Common myeloid progenitor, CD34-positive (primary cell): ENCODE results near the gene ACO2.
"Not testable (repeated sequence)": the region's sequence is repeated elsewhere in the genome, so short reads cannot be mapped to it uniquely, and the experiment has no call there.

Experiments used
- CTCF ChIA-PET: fragments of 350-600 bp; sonication (Branson Sonifier 250); formaldehyde crosslinking; loops from one replicate; lab custom pipeline; 2021; ENCODE audit warnings: antibody characterized with exemption; lab: Charles Lee
- POLR2A ChIA-PET: fragments of 350-600 bp; sonication (Branson Sonifier 250); formaldehyde crosslinking; loops from one replicate; lab custom pipeline; 2021; ENCODE audit warnings: antibody characterized with exemption; lab: Charles Lee
- DNase-seq, 3 donors: peaks; one replicate each; pipeline versions ENCODE4 v3.0.0 to v3.0.0-alpha.2; 2013
- H3K27ac ChIP-seq, 2 experiments: 1 replicate in 1 of 2; 2 replicates in 1 of 2; pipeline ENCODE4 v1.7.0; 2013; ENCODE audit warnings: inconsistent platforms in 2 of 2, low read length in 2 of 2, mild to moderate bottlenecking in 2 of 2, low read depth in 1 of 2, moderate library complexity in 1 of 2; ENCODE audit not compliant: severe bottlenecking in 2 of 2, insufficient read depth in 1 of 2, poor library complexity in 1 of 2
- H3K27me3 ChIP-seq, 5 experiments: replicated peaks in 2 of 5; 1 replicate in 3 of 5; 2 replicates in 2 of 5; pipeline versions ENCODE4 v1.6.1 to v1.7.0; 2013; ENCODE audit warnings: low read length in 4 of 5, mild to moderate bottlenecking in 2 of 5, moderate library complexity in 2 of 5, inconsistent platforms in 1 of 5; ENCODE audit not compliant: insufficient read depth in 5 of 5, control insufficient read depth in 4 of 5
- H3K36me3 ChIP-seq, 4 experiments: 1 replicate in 2 of 4; 2 replicates in 2 of 4; pipeline versions ENCODE4 v1.6.1 to v1.7.0; 2013; ENCODE audit warnings: low read length in 3 of 4, control low read depth in 1 of 4, mild to moderate bottlenecking in 1 of 4; ENCODE audit not compliant: control insufficient read depth in 4 of 4, insufficient read depth in 4 of 4
- H3K4me1 ChIP-seq, 4 experiments: 1 replicate in 3 of 4; 2 replicates in 1 of 4; pipeline versions ENCODE4 v1.6.1 to v1.7.1; 2013; ENCODE audit warnings: low read length in 3 of 4, mild to moderate bottlenecking in 3 of 4, control low read depth in 1 of 4, inconsistent platforms in 1 of 4, moderate library complexity in 1 of 4; ENCODE audit not compliant: control insufficient read depth in 4 of 4, insufficient read depth in 4 of 4; ENCODE audit errors: control extremely low read depth in 1 of 4
- H3K4me3 ChIP-seq, 7 experiments: 1 replicate in 4 of 7; 2 replicates in 3 of 7; pipeline versions ENCODE4 v1.5.1 to v1.7.0; 2013; ENCODE audit warnings: mild to moderate bottlenecking in 7 of 7, low read length in 6 of 7, moderate library complexity in 6 of 7, inconsistent platforms in 2 of 7, low read depth in 2 of 7, control low read depth in 1 of 7; ENCODE audit not compliant: insufficient read depth in 4 of 7, control insufficient read depth in 1 of 7; ENCODE audit errors: extremely low read depth in 1 of 7
- H3K9me3 ChIP-seq, 5 experiments: 1 replicate in 4 of 5; 2 replicates in 1 of 5; pipeline versions ENCODE4 v1.6.1 to v1.7.1; 2013; ENCODE audit warnings: low read length in 4 of 5, mild to moderate bottlenecking in 2 of 5, inconsistent platforms in 1 of 5, low read depth in 1 of 5, moderate library complexity in 1 of 5; ENCODE audit not compliant: control insufficient read depth in 4 of 5, insufficient read depth in 2 of 5; ENCODE audit errors: control extremely low read depth in 1 of 5
- WGBS: methylation state at CpG from one replicate; pipeline ENCODE4 v1.1.5; 2013; ENCODE audit not compliant: insufficient coverage; 5-methylcytosine and 5-hydroxymethylcytosine counted together

Gene ACO2

DNA sequence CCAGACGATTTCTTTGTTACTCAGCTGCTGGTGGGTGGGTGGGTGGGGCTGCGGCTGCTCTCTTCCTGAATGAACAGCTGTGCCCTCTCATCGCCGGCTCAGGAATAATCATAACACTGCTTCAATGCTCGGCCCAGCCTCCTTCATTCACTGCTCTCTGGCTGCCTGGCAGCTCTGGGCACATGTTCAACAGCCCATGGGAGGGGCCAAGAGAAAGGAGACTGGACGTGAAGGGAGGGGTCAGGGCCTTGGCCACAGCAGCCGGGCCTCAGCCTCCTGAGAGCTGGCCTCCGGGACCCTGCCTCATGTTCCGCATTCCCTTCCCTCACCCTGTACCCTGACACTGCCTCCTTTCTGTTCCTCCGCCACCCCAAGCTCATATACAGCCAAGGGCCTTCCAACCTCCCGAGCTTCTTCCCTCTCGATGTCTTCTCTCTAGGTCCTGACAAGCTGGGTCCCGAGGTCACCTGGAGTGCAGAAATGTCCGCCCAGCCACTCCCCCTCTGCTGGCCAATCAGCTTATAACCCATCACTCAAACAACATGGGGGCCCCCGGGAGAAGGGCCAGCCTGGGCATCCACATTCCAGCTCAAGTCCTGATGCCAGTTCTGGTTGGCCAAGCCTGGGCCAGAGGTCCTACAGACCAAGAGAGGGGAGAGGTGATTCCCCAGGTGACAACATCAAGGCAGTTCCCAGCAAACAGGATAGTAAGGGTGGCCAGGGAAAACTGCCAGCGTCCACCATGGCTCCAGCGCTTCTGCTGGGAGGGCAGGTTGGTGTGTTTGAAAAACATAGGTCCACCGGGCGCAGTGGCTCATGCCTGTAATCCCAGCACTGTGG, 88.7 kb downstream of the ACO2 start:
- Histone ChIP-seq H3K4me3 (no peak overlapping the region), H3K36me3 (no peaks in the 10 kb centered on the region), H3K27ac (no peak overlapping the region), H3K4me1 (peaks cover 0 to 2% (median 0%) of the 10 kb centered on the region in 4 experiments), H3K27me3 (peaks cover 0 to 67% (median 21%) of the 10 kb centered on the region in 5 experiments), H3K9me3 (no peaks in the 10 kb centered on the region)
- peak in 2 of 3 donors; percentile 39 to 47 for DNase-seq
- POLR2A ChIA-PET = interaction anchor here (1.2 kb wide), 1 partner anchor 64 kb away, joined by 3 read pairs; the partner anchor contains the start of genes DESI1 and XRCC6
- CTCF ChIA-PET = interaction anchor here (0.7 to 2.2 kb wide), 9 partner anchors 10 to 40 kb away, joined by 3 to 7 read pairs (median 4); partner anchors contain the start of gene POLR3H
- WGBS = 73% methylated on average over 14 of the region's 19 CpGs

DNA sequence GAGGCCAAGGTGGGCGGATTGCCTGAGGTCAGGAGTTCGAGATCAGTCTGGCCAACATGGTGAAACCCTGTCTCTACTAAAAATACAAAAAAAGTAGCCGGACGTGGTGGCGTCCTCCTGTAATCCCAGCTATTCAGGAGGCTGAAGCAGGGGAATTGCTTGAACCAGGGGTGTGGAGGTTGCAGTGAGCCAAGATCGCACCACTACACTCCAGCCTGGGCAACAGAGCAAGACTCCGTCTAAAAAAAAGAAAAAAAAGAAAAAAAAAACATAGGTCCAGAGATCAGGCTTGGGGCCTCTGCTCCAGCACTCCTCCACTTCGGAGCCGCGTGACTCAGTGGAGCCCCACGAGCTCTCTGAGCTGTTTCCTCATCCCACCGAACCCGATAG, 89.3 kb downstream of the ACO2 start:
- H3K36me3 ChIP-seq, H3K9me3 ChIP-seq, DNase-seq, H3K4me1 ChIP-seq, POLR2A ChIA-PET, H3K27ac ChIP-seq, H3K4me3 ChIP-seq: not testable (repeated sequence)
- H3K27me3 ChIP-seq = peaks cover 0 to 68% (median 20%) of the 10 kb centered on the region in 5 experiments
- 97% methylated on average over 12 of the region's 13 CpGs for WGBS
- CTCF ChIA-PET = interaction anchor here (1.0 to 2.2 kb wide), 6 partner anchors 10 to 39 kb away, joined by 4 to 7 read pairs (median 4); partner anchors contain the start of gene POLR3H

DNA sequence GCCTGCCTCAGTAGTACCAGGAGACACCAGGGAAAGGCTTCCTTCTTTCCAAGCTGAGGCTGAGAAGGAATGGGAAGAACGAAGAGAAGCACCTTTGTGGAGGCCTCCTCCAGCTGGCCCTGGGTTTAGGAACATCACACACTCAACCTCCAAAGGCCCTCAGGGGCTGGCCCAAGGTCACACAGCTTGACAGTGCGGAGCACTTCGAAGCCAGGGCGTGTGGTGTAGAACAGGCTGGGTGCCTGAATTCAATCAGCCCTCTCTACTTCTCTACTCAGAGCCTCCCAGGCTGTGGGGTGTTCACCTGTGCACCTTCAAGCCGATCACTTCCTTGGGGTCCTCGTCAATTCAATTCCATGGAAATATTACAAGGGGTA, 91.2 kb downstream of the ACO2 start:
- Histone ChIP-seq H3K36me3 (no peaks in the 10 kb centered on the region), H3K4me1 (peaks cover 0 to 5% (median 1%) of the 10 kb centered on the region in 4 experiments), H3K9me3 (no peaks in the 10 kb centered on the region), H3K27me3 (peaks cover 0 to 66% (median 21%) of the 10 kb centered on the region in 5 experiments), H3K4me3 (no peak overlapping the region), H3K27ac (no peak overlapping the region)
- ChIA-PET CTCF (interaction anchor here (0.7 to 1.6 kb wide), 3 partner anchors 9 to 17 kb away, joined by 3 to 9 read pairs (median 3); partner anchors contain the start of gene POLR3H), POLR2A (interaction anchor here (0.7 kb wide), 1 partner anchor 36 kb away, joined by 3 read pairs; no protein-coding TSS in a partner anchor)
- DNase-seq = no peak
- WGBS = 78% methylated on average over 6 of the region's 6 CpGs

DNA sequence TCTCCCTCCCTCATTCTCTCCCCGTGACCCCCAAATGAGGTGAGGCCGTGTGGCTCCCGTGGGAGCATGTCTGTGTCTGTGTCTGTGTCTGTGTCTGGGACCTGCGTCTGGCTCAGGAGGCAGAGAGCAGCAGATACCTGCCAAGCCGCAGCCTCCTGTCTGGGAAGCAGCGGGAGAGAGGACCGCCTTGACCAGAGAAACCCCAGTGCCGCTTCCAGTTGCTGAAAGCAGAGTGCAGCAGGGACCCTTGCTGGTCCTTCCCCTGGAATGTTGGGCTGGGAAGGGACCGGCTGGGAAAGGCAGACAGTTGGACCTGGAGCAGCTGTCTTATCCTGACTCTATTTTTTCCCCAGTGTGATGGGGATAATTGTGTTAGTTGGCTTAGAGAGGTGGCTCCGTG, 92.4 kb downstream of the ACO2 start:
- H3K9me3 ChIP-seq = no peaks in the 10 kb centered on the region
- no peaks in the 10 kb centered on the region for H3K36me3 ChIP-seq
- no peak overlapping the region for H3K4me3 ChIP-seq
- peaks cover 0 to 60% (median 21%) of the 10 kb centered on the region in 5 experiments for H3K27me3 ChIP-seq
- no peak overlapping the region for H3K27ac ChIP-seq
- ChIA-PET CTCF (interaction anchor here (0.9 to 1.7 kb wide), 3 partner anchors 14 to 36 kb away, joined by 3 to 4 read pairs (median 3); partner anchors contain the start of gene POLR3H), POLR2A (no interaction called here)
- H3K4me1 ChIP-seq = peaks cover 0 to 7% (median 1%) of the 10 kb centered on the region in 4 experiments
- DNase-seq = no peak
- 71% methylated on average over 5 of the region's 10 CpGs for WGBS

DNA sequence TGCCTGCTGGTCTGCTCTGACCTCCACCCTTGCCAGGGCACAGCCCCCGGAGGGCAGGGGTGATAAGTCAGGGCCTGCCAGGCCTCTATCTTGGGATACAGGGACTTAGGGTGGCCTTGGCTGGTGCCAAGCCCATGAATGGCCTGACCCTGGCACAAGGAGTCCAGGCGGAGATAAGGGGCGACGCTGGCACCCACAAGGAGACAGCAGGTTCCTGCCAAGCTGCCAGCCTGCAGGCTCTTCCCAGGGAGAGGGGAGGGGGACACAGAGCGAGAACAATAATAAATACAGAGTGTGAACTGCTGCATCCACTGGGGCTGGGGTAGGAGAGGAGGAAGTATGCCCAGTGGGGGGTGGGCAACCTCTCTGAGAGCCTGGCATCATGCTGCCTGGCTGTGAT, 92.9 kb downstream of the ACO2 start:
- no peak for DNase-seq
- Histone ChIP-seq H3K27me3 (peaks cover 0 to 58% (median 21%) of the 10 kb centered on the region in 5 experiments), H3K9me3 (no peaks in the 10 kb centered on the region), H3K36me3 (no peaks in the 10 kb centered on the region), H3K27ac (no peak overlapping the region), H3K4me3 (no peak overlapping the region), H3K4me1 (peaks cover 0 to 7% (median 1%) of the 10 kb centered on the region in 4 experiments)
- POLR2A ChIA-PET = interaction anchor here (0.7 kb wide), 1 partner anchor 159 kb away, joined by 3 read pairs; no protein-coding TSS in a partner anchor
- 94% methylated on average over 3 of the region's 5 CpGs for WGBS
- CTCF ChIA-PET = interaction anchor here (1.7 kb wide), 1 partner anchor 18 kb away, joined by 4 read pairs; the partner anchor contains the start of gene POLR3H

DNA sequence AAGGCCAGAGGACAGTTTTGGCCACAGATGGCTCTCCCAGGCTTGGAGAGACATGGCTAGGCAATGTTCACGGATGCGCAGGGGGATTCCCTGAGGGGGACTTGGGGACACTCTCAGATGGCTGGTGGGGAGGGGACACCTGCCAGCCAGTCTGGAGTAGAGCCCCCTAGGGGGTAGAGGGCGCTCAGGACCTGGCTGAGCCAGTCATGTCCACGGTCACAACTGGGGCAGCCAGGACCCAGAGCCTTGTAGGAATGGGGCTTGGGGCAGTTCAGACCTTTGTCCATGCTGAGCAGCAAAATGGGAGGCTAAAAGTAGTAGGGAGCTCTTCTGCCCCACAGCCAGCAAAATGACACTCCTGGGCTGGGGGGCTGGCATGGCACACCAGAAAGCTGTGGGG, 93.5 kb downstream of the ACO2 start:
- Histone ChIP-seq H3K36me3 (no peaks in the 10 kb centered on the region), H3K4me1 (peaks cover 0 to 7% (median 0%) of the 10 kb centered on the region in 4 experiments), H3K9me3 (no peaks in the 10 kb centered on the region), H3K27me3 (peaks cover 0 to 56% (median 22%) of the 10 kb centered on the region in 5 experiments), H3K27ac (no peak overlapping the region), H3K4me3 (no peak overlapping the region)
- POLR2A ChIA-PET = interaction anchor here (0.7 kb wide), 1 partner anchor 160 kb away, joined by 3 read pairs; no protein-coding TSS in a partner anchor
- CTCF ChIA-PET = interaction anchor here (1.1 to 2.3 kb wide), 6 partner anchors 9 to 42 kb away, joined by 3 to 9 read pairs (median 5); partner anchors contain the start of gene POLR3H
- no peak for DNase-seq
- whole genome bisulfite sequencing = 70% methylated on average over 4 of the region's 4 CpGs
